HG03439 (cell line): ENCODE data around the gene PARP6.
A peak's percentile ranks its signal among the peaks of the same experiment; 100 is the strongest.

Experiments used
- ATAC-seq: cut with Tn5 transposase; IDR thresholded peaks from one replicate; pipeline ENCODE4 v1.9.1; 2021; ENCODE audit warnings: mild to moderate bottlenecking, moderate library complexity; ENCODE audit not compliant: unreplicated experiment

The PARP6 gene

GRCh38 chr15:72272213-72272996, at the start of gene PARP6:
PARP6 (minus strand) TSS chr15:72272554; CDS start chr15:72267477, 5,077 bp downstream.
- ATAC-seq: peak; percentile 97

- peak; percentile 67 for ATAC-seq
These were observed 47.8 kb upstream of the PARP6 start, which contains the start of gene CELF6 for GRCh38 chr15:72319985-72320671. CELF6 (minus strand) TSS chr15:72320157; CDS start chr15:72319874, 283 bp downstream.

GRCh38 chr15:72319360-72319984, 47.1 kb upstream of the PARP6 start:
- peak; percentile 6 for ATAC-seq

GRCh38 chr15:72318408-72318942, 46.1 kb upstream of the PARP6 start:
- no peak for ATAC-seq

- ATAC-seq: no peak
These were observed 43.5 kb upstream of the PARP6 start for GRCh38 chr15:72315706-72316370.

GRCh38 chr15:72313881-72314280, 41.5 kb upstream of the PARP6 start:
- ATAC-seq: no peak

- ATAC-seq: no peak
These were observed 41.1 kb upstream of the PARP6 start for GRCh38 chr15:72313448-72313840.

- ATAC-seq: peak; percentile 69
These were observed 40.5 kb upstream of the PARP6 start for GRCh38 chr15:72312605-72313447.

- no peak for ATAC-seq
These were observed 34.7 kb upstream of the PARP6 start for GRCh38 chr15:72307026-72307425.

- no peak for ATAC-seq
These were observed 33.9 kb upstream of the PARP6 start for GRCh38 chr15:72306211-72306785.

GRCh38 chr15:72304596-72304995, 32.2 kb upstream of the PARP6 start:
- ATAC-seq: no peak

- ATAC-seq: no peak
These were observed 30.6 kb upstream of the PARP6 start for GRCh38 chr15:72302955-72303354.

GRCh38 chr15:72289597-72290325, 17.4 kb upstream of the PARP6 start:
- no peak for ATAC-seq

- no peak for ATAC-seq
These were observed 16.6 kb upstream of the PARP6 start for GRCh38 chr15:72288796-72289596.

- no peak for ATAC-seq
These were observed 13.7 kb upstream of the PARP6 start for GRCh38 chr15:72285927-72286516.

- ATAC-seq: no peak
These were observed 13.0 kb upstream of the PARP6 start for GRCh38 chr15:72285402-72285801.

GRCh38 chr15:72284781-72285180, 12.4 kb upstream of the PARP6 start:
- ATAC-seq: no peak

GRCh38 chr15:72281713-72282112, 9.4 kb upstream of the PARP6 start:
- ATAC-seq: no peak
